Measurements from ENCODE around the gene LNX2.

The LNX2 gene

GRCh38 chr13:27559719-27560118, 60.6 kb downstream of the LNX2 start:
- DNase-seq (ENCODE audit: low read depth), result no peak

GRCh38 chr13:27556109-27556508, 64.2 kb downstream of the LNX2 start:
- no peak for DNase-seq (ENCODE audit: low read depth)

- DNase-seq (ENCODE audit: low read depth), result no peak
Observed at GRCh38 chr13:27551562-27551961, 68.8 kb downstream of the LNX2 start.

GRCh38 chr13:27549406-27549981, 70.8 kb downstream of the LNX2 start:
- DNase-seq (ENCODE audit: low read depth), result no peak

GRCh38 chr13:27542220-27542619, 78.1 kb downstream of the LNX2 start:
- no peak for DNase-seq (ENCODE audit: low read depth)

GRCh38 chr13:27541386-27541785, 78.9 kb downstream of the LNX2 start:
- DNase-seq (ENCODE audit: low read depth), result no peak

GRCh38 chr13:27536361-27537101, 83.8 kb downstream of the LNX2 start:
- DNase-seq (ENCODE audit: low read depth), result no peak

- no peak for DNase-seq (ENCODE audit: low read depth)
Observed at GRCh38 chr13:27535546-27535945, 84.8 kb downstream of the LNX2 start.

- DNase-seq (ENCODE audit: low read depth), result no peak
Observed at GRCh38 chr13:27534981-27535380, 85.3 kb downstream of the LNX2 start.

GRCh38 chr13:27534108-27534980, 86.0 kb downstream of the LNX2 start:
- no peak for DNase-seq (ENCODE audit: low read depth)

GRCh38 chr13:27533155-27533643, 87.1 kb downstream of the LNX2 start:
- DNase-seq (ENCODE audit: low read depth), result peak; percentile 34

GRCh38 chr13:27528908-27529307, 91.4 kb downstream of the LNX2 start:
- no peak for DNase-seq (ENCODE audit: low read depth)

GRCh38 chr13:27526516-27526915, 93.8 kb downstream of the LNX2 start:
- no peak for DNase-seq (ENCODE audit: low read depth)

GRCh38 chr13:27524981-27525975, 95.1 kb downstream of the LNX2 start:
- no peak for DNase-seq (ENCODE audit: low read depth)

GRCh38 chr13:27523346-27524073, 96.8 kb downstream of the LNX2 start:
- DNase-seq (ENCODE audit: low read depth), result no peak

GRCh38 chr13:27522847-27523246, 97.5 kb downstream of the LNX2 start:
- DNase-seq (ENCODE audit: low read depth), result no peak

GRCh38 chr13:27516103-27516502, 104.2 kb downstream of the LNX2 start:
- no peak for DNase-seq (ENCODE audit: low read depth)

- no peak for DNase-seq (ENCODE audit: low read depth)
Observed at GRCh38 chr13:27510082-27510481, 110.2 kb downstream of the LNX2 start.

- DNase-seq (ENCODE audit: low read depth), result no peak
Observed at GRCh38 chr13:27508802-27509201, 111.5 kb downstream of the LNX2 start.

GRCh38 chr13:27505792-27506191, 114.5 kb downstream of the LNX2 start:
- no peak for DNase-seq (ENCODE audit: low read depth)

GRCh38 chr13:27504868-27505194, 115.5 kb downstream of the LNX2 start:
- DNase-seq (ENCODE audit: low read depth), result no peak
